Lower leg skin (tissue), 4 donors: ENCODE results near the gene GPC6. TPM values are rescaled to one million over a fixed set of nuclear protein-coding genes. Genes with fewer than 3 reads are reported as not detected.

Experiments used
- DNase-seq, 2 donors: peaks; one replicate each; pipeline ENCODE4 v3.0.0-alpha.2; 2019; ENCODE audit warnings: low spot score in 2 of 2
- H3K4me3 ChIP-seq: fragments of 200-600 bp; sonication (generic); 2 replicates; pipeline ENCODE4 v1.5.1; 2017; ENCODE audit warnings: mild to moderate bottlenecking, low read depth; ENCODE audit not compliant: poor library complexity, severe bottlenecking
- POLR2A ChIP-seq, 2 donors: fragments of 450-650 bp; IDR thresholded peaks; one replicate each; pipeline ENCODE4 v1.6.1; 2016 to 2017; ENCODE audit warnings: antibody characterized with exemption in 2 of 2, mild to moderate bottlenecking in 1 of 2, moderate library complexity in 1 of 2
- WGBS, 2 donors: methylation state at CpG; one replicate each; pipeline ENCODE4 v1.1.5; 2018; 5-methylcytosine and 5-hydroxymethylcytosine counted together
- intact Hi-C: fragments of 100-400 bp; cut with DNase I; formaldehyde crosslinking; loops from one replicate; pipeline ENCODE4 v1.15.0; 2023; ENCODE audit warnings: low total_unique reads
- total RNA-seq, 4 donors: library from RNA; depleted of rRNA; stranded (reverse); fragments of >200 nt; gene quantifications; one replicate each; pipeline ENCODE4 v1.1.0, GENCODE V29; 2016
- TF ChIP-seq, protein P1 (sequence below), 3 donors: fragments of 450-650 bp; IDR thresholded peaks; one replicate each; pipeline ENCODE4 v1.5.1; 2016; ENCODE audit warnings: antibody characterized with exemption in 3 of 3, mild to moderate bottlenecking in 3 of 3, moderate library complexity in 2 of 3

The GPC6 gene
- total RNA-seq, 4 donors from 2014 or later, result 1.4 to 5.2 (median 2.5) TPM

- 69 to 77% methylated on average over 3 of the region's 3 CpGs for WGBS, 2 donors
- no peak overlapping the region for H3K4me3 ChIP-seq
- DNase-seq, result no peak
- intact Hi-C loops, result no loop called here
- TF ChIP-seq, protein P1, sequence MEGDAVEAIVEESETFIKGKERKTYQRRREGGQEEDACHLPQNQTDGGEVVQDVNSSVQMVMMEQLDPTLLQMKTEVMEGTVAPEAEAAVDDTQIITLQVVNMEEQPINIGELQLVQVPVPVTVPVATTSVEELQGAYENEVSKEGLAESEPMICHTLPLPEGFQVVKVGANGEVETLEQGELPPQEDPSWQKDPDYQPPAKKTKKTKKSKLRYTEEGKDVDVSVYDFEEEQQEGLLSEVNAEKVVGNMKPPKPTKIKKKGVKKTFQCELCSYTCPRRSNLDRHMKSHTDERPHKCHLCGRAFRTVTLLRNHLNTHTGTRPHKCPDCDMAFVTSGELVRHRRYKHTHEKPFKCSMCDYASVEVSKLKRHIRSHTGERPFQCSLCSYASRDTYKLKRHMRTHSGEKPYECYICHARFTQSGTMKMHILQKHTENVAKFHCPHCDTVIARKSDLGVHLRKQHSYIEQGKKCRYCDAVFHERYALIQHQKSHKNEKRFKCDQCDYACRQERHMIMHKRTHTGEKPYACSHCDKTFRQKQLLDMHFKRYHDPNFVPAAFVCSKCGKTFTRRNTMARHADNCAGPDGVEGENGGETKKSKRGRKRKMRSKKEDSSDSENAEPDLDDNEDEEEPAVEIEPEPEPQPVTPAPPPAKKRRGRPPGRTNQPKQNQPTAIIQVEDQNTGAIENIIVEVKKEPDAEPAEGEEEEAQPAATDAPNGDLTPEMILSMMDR (IDR thresholded peaks at IDR 0.05), result no peak
- no peak for TF ChIP-seq POLR2A (IDR thresholded peaks at IDR 0.05)
Observed at GRCh38 chr13:93977986-93978385, 751.4 kb downstream of the GPC6 start.

GRCh38 chr13:93981426-93981977 is 754.9 kb downstream of the GPC6 start:
- DNase-seq, result no peak
- H3K4me3 ChIP-seq, result no peak overlapping the region
- intact Hi-C loops, result no loop called here
- 65 to 78% methylated on average over 1 of the region's 1 CpG for WGBS, 2 donors
- TF ChIP-seq POLR2A (IDR thresholded peaks at IDR 0.05), result no peak
- TF ChIP-seq, protein P1 (IDR thresholded peaks at IDR 0.05), result no peak

DNA sequence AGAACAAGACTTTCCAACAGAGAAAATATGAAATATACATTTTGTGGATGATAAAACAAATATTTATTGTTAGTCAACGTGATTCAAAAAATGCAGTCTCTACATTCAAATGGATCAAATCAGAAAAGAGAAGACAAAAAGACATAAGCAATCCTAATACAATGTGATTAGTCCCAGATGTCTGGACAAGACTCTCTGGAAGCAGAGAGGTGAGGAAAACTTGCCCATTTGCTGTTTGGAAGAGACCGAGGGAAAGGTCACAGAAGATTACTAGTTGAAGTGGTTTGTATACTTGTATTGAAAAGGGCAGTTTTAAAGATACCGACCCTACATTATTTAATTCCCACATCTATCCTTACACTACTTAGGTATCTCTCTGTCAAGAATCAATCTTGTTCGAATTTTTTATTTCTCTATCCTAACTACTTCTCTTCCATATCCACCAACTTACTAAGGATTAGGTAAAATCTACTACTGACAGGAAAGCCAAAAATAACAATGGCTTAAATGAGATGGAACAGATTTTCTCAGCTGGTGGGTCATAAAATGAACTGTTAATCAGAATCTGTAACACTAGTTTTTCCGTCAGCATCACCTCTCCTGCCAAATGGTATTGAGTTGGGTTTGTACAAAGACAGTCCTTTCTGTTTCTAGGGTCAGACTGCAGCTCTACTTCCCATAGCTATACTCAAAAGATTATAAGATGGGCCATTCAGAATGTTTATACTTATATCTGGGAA is 755.7 kb downstream of the GPC6 start:
- intact Hi-C loops, result no loop called here

DNA sequence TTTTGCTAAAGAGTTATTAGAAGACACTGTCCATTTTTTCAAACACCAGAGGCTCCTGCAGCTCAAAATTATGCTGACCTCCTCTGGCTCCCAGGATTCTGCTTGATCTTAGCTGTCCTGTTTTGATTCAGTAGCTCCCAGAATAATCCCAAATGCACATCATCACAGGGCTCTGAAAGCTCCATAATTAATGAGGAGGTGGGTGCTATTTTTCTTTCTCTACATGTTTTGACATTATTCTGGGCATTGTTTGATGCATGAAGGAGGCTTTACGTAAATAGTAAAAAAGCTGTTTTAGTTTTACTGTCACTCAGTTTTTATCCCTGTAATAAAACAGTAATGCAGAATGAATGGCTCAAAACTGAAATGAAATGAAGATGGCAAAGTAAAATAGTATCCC is 757.4 kb downstream of the GPC6 start:
- DNase-seq, result no peak
- intact Hi-C loops, result no loop called here
- WGBS, 2 donors, result 90 to 95% methylated on average over 1 of the region's 1 CpG
- H3K4me3 ChIP-seq, result no peak overlapping the region
- TF ChIP-seq, protein P1 (IDR thresholded peaks at IDR 0.05), result no peak
- TF ChIP-seq POLR2A (IDR thresholded peaks at IDR 0.05), result no peak

More for the DNA sequence above, 755.7 kb downstream of the GPC6 start:
- no peak overlapping the region for H3K4me3 ChIP-seq
- no peak for DNase-seq
- TF ChIP-seq, protein P1 (IDR thresholded peaks at IDR 0.05), result no peak
- no peak for TF ChIP-seq POLR2A (IDR thresholded peaks at IDR 0.05)
- WGBS, 2 donors, result 66 to 71% methylated on average over 5 of the region's 5 CpGs

GRCh38 chr13:93984876-93985275 is 758.3 kb downstream of the GPC6 start:
- 89 to 93% methylated on average over 5 of the region's 5 CpGs for WGBS, 2 donors
- no peak for DNase-seq
- H3K4me3 ChIP-seq, result no peak overlapping the region
- intact Hi-C loops, result no loop called here
- no peak for TF ChIP-seq POLR2A (IDR thresholded peaks at IDR 0.05)
- TF ChIP-seq, protein P1 (IDR thresholded peaks at IDR 0.05), result no peak
